GM21528 (cell line): ENCODE results near the gene TRPC3.

ENCODE experiments used
- ATAC-seq: cut with Tn5 transposase; IDR thresholded peaks from one replicate; pipeline ENCODE4 v1.9.1; 2021; ENCODE audit warnings: mild to moderate bottlenecking, moderate library complexity; ENCODE audit not compliant: unreplicated experiment, low FRiP score

TRPC3 gene

DNA sequence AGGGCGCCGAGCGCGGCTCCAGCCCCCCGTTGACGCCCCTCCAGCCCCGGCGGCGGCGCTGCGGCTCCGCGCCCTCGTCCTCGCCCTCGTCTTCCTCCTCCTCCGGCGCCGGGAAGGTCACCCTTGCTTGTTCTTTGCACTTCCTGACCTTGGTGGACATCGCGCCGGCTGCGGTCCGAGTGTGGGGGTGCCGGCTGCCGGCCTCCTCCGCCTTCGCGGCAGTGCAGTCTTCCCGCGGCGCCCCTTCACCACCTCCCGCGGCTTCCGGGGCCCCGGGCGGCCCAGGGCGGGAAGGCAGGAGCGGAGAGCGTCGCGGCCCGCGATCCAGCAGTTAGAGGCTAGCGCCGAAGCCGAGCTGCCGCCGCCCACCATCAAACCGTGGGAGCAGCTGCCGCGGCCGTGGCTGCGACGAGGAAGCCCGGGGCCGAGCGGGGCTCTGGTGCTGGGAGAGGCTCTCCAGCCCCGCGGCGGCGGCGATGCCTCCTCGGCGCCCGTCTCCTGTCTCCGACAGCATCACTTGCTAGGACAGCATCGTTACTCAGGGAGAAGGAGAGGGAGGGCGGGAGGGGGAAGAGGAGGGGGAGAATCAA lies at the start of gene TRPC3:
Gene TRPC3, minus strand, starts transcription at position 540 of the 590 bp plus-strand sequence. Its CDS starts 380 bp downstream, at position 160.
- ATAC-seq, result peak; percentile 33

DNA sequence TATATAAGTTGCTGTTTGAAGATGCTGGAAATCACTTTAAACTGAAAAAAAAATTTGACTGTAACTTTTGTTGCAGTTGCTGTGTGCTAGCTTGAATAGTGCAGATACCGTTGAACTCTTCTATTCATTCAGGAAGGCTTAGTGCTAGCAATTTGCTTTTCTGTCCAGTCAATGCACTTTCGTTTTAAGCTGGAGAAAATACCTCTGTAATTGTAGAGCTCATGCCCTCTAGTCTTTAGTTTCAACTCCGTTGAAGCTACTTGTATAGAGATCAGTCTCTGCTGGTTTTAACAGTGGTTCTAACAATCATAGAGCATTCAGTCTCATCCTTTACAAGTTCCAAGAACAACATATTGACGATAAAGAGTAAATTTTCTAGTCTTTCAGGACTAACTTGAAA lies 49.0 kb upstream of the TRPC3 start:
- no peak for ATAC-seq

DNA sequence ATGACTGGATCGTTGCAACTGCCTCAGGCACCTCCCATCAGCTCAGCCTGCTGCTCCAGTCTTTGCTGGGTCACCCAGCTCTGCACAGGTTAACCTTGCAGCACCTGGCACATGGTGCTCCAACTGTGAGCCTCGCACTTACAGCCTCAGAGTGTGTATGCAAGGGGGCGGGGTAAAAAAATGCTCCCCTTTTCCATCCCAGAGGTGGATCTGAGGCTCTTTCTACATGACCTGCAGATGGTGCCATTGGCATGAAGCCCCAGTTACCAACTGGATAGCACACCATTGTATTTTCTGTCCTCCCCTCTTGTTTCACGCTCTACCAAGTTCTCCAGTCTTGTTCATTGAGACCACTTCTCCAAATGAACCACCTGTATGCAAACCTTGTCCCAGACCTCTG lies 46.2 kb upstream of the TRPC3 start:
- ATAC-seq, result no peak

DNA sequence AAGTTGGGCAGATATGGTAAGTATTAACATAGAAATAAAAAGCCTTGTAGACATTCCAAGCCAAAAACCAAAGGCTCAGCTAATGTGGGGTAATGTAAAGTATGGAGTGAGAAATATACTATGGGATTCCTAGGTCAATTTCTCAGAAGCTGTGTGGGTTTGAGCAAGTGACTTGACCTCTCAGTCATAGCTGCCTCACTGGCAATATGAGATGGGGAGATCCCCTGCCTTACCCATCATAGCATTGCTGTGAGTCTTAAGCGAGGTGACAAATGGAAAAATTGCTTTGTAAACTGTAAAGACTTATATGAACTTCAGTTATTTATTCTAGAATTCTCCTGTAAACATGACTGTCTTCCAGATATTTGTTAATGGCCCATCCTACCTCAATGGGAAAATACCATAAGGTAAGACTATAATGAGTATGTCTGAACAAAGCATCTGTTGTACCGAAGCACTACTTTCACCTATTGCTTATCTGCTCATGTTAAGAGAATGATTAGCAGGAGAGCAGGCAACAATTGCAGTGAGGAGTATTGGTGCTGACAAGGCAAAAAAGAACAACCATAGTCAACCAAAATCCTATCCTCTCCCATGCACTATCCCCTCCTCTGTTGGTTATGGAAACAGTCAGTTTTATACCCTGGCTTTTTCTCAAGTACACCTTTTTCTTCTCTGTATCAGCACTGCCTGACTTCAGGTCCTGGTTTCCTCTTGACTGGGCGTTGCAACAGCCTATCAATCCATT lies 44.1 kb upstream of the TRPC3 start:
- no peak for ATAC-seq

DNA sequence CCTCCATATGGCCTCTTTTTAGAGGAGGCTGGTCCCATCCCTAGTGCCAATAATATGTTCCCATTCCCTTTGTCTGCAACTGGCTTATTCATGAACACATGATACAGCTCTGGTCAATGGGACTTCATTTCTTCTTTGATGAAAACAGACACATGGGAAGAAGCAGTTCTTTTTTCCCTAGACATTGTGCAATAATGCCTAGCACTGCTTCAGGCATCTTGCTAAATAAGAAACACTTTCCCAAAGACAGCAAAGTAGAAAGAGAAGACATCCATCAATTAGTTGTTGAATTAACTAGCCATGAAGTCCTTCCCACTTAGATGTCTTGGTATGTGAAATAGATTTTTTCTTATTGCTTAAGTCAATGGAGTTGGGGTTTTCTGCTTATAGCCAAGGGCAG lies 40.1 kb upstream of the TRPC3 start:
- no peak for ATAC-seq

DNA sequence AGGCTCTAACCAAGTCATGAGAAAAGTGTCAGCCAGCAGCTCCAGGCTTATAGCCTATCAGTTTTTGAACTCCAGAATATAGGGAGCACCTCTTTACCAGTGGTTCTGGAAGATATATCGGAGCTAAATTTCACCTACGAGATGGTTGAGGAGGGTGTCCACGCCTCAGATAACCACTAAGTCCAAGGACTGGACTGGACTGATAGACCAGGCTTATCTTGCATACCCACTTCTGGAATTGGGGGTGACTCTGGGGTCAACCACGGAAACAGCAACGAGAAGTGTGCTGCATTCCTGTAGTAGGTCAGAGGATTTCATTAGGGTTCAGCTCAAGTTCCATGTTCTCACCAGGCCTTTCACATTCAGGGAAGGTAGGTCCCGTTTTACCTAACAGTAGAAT lies 38.6 kb upstream of the TRPC3 start:
- ATAC-seq, result no peak

DNA sequence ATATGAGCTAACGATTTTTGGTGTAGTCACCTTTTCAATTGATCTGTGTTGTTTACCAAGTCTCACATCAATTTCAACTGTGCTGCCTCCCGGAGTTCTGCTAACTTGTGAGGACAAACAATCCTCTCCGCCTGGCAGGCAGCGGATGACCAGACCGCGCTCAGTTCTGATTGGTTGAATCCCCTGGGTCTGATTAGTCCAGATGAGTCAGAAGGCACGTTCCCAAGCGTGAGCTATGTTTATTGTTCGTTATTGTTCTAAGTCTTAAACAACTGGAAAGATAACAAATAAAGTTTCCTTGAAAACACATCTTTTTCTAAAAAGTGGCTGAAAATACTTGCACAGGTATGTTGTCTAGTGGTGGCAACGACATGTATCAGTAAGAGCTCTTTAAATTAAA lies 37.9 kb upstream of the TRPC3 start:
- no peak for ATAC-seq

DNA sequence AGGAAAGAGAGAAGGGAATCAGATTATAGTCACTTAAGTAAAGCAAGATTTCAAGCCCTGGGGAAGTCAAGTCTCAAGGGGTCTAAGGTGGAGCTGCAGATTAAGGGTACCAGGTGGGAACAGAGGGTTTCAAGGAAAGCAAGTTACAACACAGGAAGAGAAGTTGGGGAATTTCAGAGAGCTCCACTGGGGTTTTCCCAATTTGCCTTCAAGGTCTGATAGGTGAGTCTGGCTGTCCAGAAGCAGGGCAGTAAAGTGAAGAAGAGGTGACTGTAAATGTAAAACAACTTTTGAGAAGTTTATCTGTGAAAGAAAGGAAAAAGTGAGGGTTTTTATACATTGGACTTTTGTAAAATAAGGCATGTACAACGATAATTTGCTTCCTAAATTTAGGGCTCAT lies 37.1 kb upstream of the TRPC3 start:
- ATAC-seq, result no peak

DNA sequence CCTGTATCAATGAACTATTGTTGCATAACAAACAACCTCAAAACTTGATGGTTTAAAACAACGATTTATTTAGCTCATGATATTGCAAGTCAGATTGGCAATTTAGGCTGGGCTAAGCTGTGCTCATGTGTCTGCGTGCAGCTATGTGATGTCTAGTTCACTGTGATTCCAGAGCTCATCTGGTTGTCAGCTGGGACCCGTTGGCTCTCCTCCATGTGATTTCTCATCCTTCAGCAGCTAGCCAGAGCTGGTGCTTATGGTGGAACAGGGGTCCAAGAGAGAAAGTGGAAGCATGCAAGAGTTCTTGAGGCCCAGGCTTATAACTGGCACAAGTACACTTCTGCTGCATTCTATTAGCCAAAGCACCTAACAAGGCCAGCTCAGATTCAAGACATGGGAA lies 28.8 kb upstream of the TRPC3 start:
- ATAC-seq, result no peak

DNA sequence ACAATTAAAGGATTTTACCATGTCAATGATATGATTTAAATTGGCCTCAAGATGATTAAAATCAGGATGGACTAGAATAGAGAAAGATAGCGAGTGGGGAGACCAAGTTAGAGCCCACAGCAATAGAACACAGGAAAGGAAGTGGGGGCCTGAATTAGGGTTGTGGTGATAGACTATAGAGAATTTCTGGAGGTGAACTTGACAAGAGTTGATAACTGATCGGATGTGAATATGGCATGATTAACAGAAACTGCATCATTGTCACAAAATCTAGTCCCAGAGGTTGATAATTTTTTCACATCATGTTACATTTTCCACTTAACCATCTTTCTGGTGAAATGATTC lies 26.3 kb upstream of the TRPC3 start:
- peak; percentile 52 for ATAC-seq

DNA sequence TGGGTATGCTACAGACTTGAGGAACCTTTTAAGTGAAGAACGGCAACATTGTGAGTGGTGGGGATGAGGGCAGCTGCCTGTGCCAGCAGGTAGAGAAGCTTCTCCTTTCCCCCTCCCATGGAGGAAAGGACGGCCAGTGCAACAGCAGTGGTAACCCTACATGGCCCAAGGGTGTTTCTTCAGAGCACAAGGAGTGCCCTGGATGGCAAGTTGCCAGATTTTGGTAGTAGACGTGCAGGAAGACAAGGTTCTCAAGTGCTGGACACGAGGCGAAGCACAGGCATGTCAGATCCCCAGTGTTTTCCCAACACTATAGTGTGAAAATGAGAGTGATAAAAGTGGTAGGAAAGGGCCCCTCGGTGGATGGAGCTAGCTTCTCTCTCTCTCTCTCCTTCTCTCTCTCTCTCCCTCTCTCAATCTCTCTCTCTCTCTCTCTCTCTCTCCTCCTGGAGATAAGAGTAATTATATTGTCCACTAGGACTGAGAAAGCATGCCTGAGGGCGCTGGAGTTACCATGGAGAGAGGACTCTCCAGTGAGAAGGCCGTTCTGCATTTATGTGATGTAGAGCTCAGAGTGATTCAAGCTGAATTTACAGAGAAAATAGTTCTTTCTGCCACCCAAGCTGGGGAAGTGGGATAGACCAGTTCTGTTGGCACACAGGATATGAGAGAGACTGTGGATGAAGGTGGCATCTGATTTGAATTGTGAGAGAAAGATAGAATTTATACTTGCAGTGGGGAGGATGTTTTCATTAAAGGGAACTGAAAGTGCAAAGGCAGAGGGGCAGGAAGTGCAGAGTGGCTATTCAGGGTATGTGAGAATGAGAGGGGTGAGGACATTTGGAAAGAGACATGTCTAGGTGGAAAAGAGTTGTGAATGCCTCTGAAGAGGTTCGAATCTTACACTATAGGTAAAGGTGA lies 25.7 kb upstream of the TRPC3 start:
- peak; percentile 99 for ATAC-seq

DNA sequence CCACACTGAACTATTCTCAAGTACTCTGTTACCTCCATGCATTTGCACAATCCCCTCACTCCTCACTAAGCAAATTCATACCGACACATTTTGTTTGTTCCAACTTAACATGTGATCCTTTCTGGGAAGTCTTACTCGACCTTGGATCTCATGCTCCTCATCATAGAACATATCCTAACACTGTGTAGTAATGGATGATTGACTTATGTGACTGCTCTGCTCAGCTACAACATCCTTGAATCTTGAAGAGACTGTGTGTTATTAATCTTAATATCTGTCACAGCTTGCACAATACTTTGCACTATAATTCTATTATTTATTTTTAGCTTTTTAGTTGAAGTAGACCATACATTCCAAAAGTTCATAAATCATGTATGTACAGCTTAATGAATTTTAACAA lies 23.9 kb upstream of the TRPC3 start:
- no peak for ATAC-seq

DNA sequence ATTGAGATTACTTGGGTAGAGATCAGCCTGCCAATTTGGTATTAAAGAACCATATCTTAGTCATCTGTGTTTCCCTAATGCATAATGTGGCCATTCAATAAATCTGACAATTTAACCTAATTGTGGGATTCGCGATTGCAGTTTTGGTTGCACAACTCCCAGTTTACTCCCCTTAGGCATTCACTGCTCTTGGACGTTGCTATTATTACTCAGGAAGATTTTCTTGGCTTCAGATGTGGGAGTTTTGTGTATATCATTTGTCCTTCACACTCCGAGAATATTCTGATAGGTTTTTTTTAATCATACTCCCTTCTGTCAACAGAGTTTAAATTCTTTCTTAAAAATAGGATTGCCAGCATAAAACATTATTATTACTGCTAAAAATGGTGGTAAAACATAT lies 22.0 kb upstream of the TRPC3 start:
- no peak for ATAC-seq

DNA sequence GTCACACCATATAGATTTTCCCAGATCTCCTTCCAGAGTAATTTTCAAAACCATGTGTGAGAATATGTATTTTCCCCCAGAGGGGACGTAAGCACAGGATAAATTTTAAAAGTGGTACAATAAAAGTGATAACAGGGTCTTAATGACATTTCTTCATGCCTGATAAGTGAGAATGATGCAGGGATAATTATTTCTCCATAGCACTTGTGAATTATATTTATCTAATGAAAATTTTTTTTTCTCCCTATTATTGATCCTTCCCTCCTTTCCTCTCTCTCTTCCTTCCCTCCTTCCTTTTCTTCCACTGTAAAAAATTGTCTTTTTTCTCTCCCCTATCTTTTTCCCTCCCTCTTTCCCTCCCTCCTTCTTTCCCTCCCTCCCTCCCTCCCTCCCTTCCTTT lies 17.0 kb upstream of the TRPC3 start:
- ATAC-seq, result no peak

DNA sequence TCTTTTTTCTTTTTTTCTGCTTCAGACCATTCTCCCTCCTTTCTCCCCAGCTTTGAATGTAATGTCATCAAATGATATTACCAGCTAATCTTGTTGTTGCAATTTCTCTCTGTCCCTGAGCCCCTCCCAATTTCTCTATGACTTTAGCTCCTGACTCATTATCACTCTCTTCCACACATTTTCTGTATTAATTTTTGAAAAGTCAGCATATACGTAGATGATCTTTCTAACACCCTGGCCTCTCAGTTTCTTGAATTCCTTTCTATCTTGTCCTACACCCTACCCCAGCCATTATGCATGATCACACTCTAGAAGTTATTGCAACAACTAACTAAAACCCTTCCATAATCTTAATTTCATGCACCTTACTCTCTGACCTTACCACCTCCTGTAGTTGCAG lies 13.1 kb upstream of the TRPC3 start:
- no peak for ATAC-seq

DNA sequence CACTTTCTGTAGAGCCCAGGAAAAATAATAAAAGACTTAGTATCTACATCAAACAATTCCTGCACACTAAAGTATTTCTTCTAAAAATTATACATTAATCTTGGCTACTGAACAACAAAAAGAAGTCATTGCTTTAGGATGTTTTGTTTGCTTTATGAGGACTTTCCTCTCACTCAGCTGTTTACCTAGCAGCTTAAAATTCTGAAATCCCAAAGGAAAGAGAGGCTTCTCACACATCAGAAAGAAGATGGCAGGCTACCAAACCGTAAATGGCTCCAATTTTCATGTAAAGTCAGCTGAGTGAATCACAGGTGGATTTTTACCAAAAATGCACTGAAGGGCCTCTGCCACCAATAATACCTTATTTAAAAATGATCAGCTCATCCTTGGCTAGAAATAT lies 9.0 kb upstream of the TRPC3 start:
- no peak for ATAC-seq

DNA sequence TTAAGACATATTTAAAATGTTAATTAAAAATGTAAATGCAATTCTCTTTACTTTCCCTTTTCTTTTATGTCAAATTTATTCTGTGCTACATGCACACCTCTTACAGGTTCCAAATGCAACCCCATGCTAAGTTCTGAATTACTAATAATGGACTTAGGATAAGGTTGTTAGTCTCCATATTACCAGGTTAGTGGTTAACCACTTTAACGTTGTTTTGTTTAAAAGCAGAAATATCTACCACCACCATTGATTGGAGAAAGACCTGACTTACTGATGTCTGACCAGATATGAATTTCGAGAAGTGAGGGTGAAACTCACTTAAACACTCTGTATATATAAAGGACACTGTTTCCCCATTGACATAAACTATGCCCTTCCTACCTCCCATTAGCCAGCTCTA lies 6.9 kb upstream of the TRPC3 start:
- no peak for ATAC-seq

DNA sequence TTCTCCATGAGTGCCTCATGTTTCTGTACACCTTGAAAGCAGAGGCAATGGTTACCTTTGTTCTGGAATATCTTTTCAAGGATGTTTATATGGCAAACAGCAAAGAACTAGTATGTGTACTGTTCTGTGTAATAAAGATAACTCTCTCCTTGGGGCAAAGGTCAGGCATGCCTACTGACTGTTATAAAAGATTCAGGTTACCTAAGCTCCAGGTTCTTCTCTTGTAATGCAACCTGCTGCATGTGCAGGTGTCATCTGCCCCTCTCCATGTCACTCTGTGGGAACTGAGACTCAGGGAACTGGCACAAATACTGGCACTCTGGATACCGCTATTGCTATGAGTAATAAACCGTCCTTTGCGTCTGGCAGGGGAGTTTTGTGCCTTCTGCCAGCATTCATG lies 5.4 kb upstream of the TRPC3 start:
- no peak for ATAC-seq

DNA sequence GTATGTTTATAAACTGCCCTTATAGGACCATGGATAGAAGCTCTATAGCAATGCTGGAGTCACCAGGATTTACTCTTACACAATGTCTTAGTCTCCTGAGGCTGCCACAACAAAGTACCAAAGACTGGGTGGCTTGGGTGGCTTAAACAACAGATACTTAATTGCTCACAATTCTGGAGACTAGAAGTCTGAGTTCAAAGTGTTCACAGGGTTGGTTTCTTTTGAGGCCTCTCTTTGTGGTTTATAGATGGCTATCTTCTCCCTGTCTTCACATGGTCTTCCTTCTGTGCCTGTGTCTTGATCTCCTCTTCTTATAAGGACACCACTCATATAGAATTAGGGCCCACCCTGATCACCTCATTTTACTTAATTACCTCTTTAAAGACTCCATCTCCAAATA lies 2.0 kb upstream of the TRPC3 start:
- no peak for ATAC-seq

DNA sequence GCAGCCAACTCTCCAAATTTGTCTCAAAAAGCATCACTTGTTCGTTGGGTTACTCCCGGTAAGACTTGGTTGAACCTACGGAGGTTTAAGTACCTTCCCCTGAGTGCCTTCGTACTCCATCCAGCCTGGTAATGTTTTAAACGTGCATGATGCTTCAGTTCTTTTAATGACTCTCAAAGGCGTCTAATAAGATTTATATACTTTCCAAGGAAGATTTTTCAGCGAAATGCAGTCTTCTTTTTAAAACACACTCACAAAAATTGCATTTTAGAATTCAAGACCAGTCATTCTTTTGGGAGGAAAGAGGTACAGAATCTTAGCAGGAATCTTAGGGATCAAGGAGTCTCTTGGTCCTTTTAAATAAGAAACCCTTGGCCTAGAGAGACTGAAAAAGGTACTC lies 430 bp upstream of the TRPC3 start:
- ATAC-seq, result no peak

DNA sequence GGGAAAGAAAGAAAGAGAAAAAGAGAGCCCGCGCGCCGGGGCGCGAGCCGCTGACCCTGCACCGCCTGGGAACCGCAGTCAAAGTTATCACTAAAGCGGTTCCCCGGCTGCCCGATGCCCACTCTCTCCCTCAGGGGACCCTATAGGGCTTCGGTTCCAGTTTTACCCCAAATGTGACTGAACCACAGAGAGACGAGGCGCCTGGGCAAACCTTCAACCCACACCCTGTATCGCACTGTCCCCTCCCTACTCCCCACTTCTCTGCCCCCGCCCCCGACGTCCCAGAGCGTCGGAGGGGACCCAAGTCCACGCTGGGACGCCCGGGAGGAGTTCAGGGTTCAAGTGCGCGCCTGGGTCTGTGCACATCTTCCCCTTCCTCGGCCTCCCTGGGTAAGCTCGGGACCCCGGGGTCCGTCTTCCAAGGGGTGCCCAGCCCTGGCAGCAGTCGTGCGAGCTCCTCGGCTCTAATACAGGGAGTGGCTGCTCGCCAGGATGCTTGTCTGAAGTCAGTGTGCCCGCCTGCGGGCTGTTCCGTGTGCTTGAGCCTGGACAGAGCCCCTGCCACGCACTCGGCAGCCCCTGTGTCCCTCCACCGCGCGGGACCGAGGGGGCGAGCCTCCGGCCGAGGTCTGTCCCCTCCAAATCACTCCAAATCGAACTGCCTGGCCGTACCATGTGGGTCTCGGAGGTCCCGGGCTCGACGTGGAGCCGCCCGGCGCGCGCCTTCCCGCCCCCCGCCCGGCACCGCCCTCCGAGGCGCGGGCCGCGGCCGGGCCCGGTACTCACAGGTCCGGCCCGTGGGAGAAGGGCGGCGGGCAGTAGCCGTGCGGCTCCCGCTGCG lies 960 bp downstream of the TRPC3 start:
- ATAC-seq, result peak; percentile 39
